Adrenal gland (tissue), 12 donors: ENCODE data around the gene MACF1. TPM values are rescaled to one million over a fixed set of nuclear protein-coding genes. Genes with fewer than 3 reads are reported as not detected.

Source experiments
- DNase-seq, 7 donors: peaks; one replicate each; pipeline ENCODE4 v3.0.0-alpha.2; 2019 to 2020
- H3K27ac ChIP-seq, 5 donors: fragments of 200-600 bp; sonication (generic) in 4 of 5; 1 replicate in 3 of 5; 2 replicates in 2 of 5; pipeline versions ENCODE4 v1.5.1 to v1.8.0; 2016 to 2020; ENCODE audit warnings: mild to moderate bottlenecking in 1 of 5
- H3K27me3 ChIP-seq: fragments of 200-600 bp; 2 replicates; pipeline ENCODE4 v1.8.0; 2021
- H3K36me3 ChIP-seq, 2 donors: fragments of 200-600 bp; replicated peaks in 1 of 2; 1 replicate in 1 of 2; 2 replicates in 1 of 2; pipeline versions ENCODE4 v1.5.1 to v1.8.0; 2018 to 2022
- H3K4me1 ChIP-seq, 2 donors: fragments of 200-600 bp; replicated peaks in 1 of 2; 1 replicate in 1 of 2; 2 replicates in 1 of 2; pipeline versions ENCODE4 v1.5.1 to v1.8.0; 2018 to 2021
- H3K4me3 ChIP-seq, 4 donors: fragments of 200-600 bp; sonication (generic) in 3 of 4; one replicate each; pipeline ENCODE4 v1.5.1; 2016 to 2018
- H3K9me3 ChIP-seq, 3 donors: fragments of 200-600 bp; sonication (generic) in 1 of 3; replicated peaks in 1 of 3; 1 replicate in 2 of 3; 2 replicates in 1 of 3; pipeline versions ENCODE4 v1.5.1 to v1.8.0; 2016 to 2021
- POLR2A ChIP-seq, 2 donors: fragments of 450-650 bp; IDR thresholded peaks; one replicate each; pipeline ENCODE4 v1.6.1; 2017; ENCODE audit warnings: antibody characterized with exemption in 2 of 2, mild to moderate bottlenecking in 2 of 2, moderate library complexity in 1 of 2
- WGBS, 4 donors: extraction: QIAGEN DNeasy Blood & Tissue Kit in 2 of 4; methylation state at CpG; one replicate each; pipeline versions ENCODE4 v1.1.5 to v1.1.7; 2013 to 2017; 5-methylcytosine and 5-hydroxymethylcytosine counted together
- intact Hi-C, 2 donors: fragments of 100-400 bp; cut with DNase I; formaldehyde crosslinking; loops; one replicate each; pipeline versions ENCODE4 v1.14.1 to v1.15.0; 2022 to 2023
- polyA plus RNA-seq, 3 donors: library from polyadenylated mRNA; stranded (reverse); fragments of 200-250 nt in 2 of 3; fragments of 350-450 nt in 1 of 3; fragmentation: Illumina TruSeq in 1 of 3; extraction: RNeasy Lipid Tissue Mini Kit (QIAGEN cat#74804) in 1 of 3; gene quantifications; one replicate each; pipeline ENCODE4 v1.2.3, GENCODE V29; 2013 to 2014
- total RNA-seq, 9 donors: library from RNA; depleted of rRNA in 4 of 9; stranded (reverse); fragments of >200 nt in 4 of 9; fragments of 120-200 nt in 1 of 9; fragmentation: NEBNext Ultra II Directional in 1 of 9; extraction: Animal tissue kit (Norgen Biotek cat#: 25700) in 1 of 9; gene quantifications; one replicate each; pipeline versions ENCODE4 v1.1.0 to v1.2.4, GENCODE V29; 2013 to 2023
- TF ChIP-seq, protein P1 (sequence below), 6 experiments: fragments of 450-650 bp in 4 of 6; fragments of 200-600 bp in 2 of 6; sonication (generic) in 1 of 6; IDR thresholded peaks; 1 replicate in 5 of 6; 2 replicates in 1 of 6; pipeline versions ENCODE4 v1.5.1 to v1.8.0; 2016 to 2021; ENCODE audit warnings: antibody characterized with exemption in 6 of 6, mild to moderate bottlenecking in 2 of 6, moderate library complexity in 1 of 6
- donor health status: healthy with polysubstance abuse.
- donor health status: Bipolar disorder and iron deficiency.
- donor health status: DM: yes; HTN: yes; CAD: no.
- donor health status: DM: no; HTN: no; CAD: no.
- donor health status: DM: no; HTN: no; CAD: no.
- donor health status: DM: yes; HTN: yes; CAD: no.

Gene MACF1
- total and polyA plus RNA-seq, 12 donors, result 85.1 to 334 (median 219) TPM

DNA sequence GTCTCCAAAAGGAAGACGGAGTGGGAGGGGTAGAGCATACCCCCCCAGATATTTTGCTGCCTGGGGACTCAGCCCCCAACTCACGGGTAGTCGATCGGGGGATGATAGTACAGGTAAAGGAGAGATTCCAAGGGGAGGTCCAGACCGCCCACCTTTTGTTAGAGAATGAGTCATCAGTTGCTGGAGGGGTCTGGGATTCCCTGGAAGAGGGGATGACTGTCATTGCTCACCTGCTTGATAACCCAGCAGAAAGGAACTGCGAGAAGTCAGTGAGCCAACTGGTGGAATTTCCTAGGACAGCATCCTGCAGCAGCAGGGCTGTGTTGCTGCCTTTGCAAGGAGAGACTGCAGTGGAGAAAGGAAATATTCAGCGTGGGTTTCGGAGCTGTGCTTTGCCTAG lies 64.4 kb downstream of the MACF1 start:
- intact Hi-C loops, result no loop called here
- DNase-seq, result no peak
- peaks cover 0 to 4% of the 10 kb centered on the region in 2 donors for H3K36me3 ChIP-seq
- TF ChIP-seq POLR2A (IDR thresholded peaks at IDR 0.05), result no peak
- TF ChIP-seq, protein P1, sequence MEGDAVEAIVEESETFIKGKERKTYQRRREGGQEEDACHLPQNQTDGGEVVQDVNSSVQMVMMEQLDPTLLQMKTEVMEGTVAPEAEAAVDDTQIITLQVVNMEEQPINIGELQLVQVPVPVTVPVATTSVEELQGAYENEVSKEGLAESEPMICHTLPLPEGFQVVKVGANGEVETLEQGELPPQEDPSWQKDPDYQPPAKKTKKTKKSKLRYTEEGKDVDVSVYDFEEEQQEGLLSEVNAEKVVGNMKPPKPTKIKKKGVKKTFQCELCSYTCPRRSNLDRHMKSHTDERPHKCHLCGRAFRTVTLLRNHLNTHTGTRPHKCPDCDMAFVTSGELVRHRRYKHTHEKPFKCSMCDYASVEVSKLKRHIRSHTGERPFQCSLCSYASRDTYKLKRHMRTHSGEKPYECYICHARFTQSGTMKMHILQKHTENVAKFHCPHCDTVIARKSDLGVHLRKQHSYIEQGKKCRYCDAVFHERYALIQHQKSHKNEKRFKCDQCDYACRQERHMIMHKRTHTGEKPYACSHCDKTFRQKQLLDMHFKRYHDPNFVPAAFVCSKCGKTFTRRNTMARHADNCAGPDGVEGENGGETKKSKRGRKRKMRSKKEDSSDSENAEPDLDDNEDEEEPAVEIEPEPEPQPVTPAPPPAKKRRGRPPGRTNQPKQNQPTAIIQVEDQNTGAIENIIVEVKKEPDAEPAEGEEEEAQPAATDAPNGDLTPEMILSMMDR (IDR thresholded peaks at IDR 0.05), result no peak
- peaks cover 16 to 59% of the 10 kb centered on the region in 2 donors for H3K4me1 ChIP-seq
- H3K4me3 ChIP-seq, result peak overlapping the region in 1 of 4 donors; percentile 41
- no peaks in the 10 kb centered on the region for H3K9me3 ChIP-seq
- peak overlapping the region in 4 of 5 donors; percentile 71 to 86 (median 83) for H3K27ac ChIP-seq
- H3K27me3 ChIP-seq, result no peaks in the 10 kb centered on the region
- WGBS, 4 donors, result 55 to 70% (median 59%) methylated on average over 8 of the region's 8 CpGs

DNA sequence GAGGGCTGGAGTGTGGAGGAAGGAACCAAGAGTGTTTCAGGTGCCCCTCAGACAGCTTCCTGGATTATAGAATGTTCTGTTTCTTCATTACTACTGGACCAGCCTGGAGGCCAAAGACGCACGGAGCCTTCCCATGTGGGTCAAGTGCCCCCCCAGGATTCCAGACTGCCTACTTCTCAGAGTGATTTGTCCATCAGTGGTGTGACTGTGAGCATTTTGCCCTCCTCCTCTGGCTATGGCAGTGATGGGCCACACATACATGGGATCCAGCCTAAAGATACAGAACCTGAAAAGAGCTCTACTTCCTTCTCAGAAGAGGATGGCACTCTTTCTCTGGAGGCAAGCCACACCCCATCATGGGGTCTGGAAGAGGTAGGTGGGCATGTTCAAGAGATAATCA lies 64.9 kb downstream of the MACF1 start:
- WGBS, 4 donors, result 57 to 81% (median 77%) methylated on average over 2 of the region's 2 CpGs; no CpG with 5 or more reads in 1 of the 4 donors
- H3K9me3 ChIP-seq, result no peaks in the 10 kb centered on the region
- H3K27me3 ChIP-seq, result no peaks in the 10 kb centered on the region
- peak overlapping the region in 3 of 5 donors; percentile 33 to 86 (median 53) for H3K27ac ChIP-seq
- intact Hi-C loops, result no loop called here
- H3K4me1 ChIP-seq, result peaks cover 16 to 59% of the 10 kb centered on the region in 2 donors
- no peak overlapping the region for H3K4me3 ChIP-seq
- peaks cover 0 to 4% of the 10 kb centered on the region in 2 donors for H3K36me3 ChIP-seq
- DNase-seq, result no peak
- no peak for TF ChIP-seq POLR2A (IDR thresholded peaks at IDR 0.05)
- TF ChIP-seq, protein P1 (IDR thresholded peaks at IDR 0.05), result no peak

DNA sequence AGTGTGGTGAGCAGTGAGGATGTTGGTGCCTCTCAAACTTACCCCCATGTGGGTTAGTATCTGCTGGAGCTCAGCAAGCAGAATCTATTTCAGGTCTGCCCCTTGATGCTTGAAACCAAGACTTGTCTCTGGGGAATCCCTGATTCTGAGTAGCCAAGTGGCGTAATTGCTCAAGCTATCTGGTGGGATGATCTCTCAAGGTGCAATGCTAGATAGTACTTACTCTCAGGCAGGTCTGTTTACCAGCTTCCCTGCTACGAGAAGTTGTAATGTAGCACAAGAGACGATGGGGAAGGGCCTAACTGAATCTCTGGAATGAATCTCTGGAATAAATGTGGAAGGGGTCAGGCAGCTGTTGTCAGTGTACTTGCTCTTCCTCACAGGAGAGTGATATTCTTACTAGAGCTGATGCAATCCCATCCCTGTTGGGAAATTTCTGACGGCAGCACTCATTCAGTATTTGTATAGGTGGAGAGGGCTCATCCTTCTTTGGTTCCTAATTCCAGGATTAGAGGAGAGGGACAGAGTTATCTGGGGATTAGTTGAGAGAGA lies 65.4 kb downstream of the MACF1 start:
- 60 to 77% (median 65%) methylated on average over 3 to 4 of the region's 4 CpGs for WGBS, 4 donors
- H3K27me3 ChIP-seq, result no peaks in the 10 kb centered on the region
- H3K36me3 ChIP-seq, result peaks cover 0 to 4% of the 10 kb centered on the region in 2 donors
- H3K9me3 ChIP-seq, result no peaks in the 10 kb centered on the region
- DNase-seq, result peak in 2 of 7 donors; percentile 48 to 59
- peaks cover 16 to 59% of the 10 kb centered on the region in 2 donors for H3K4me1 ChIP-seq
- peak overlapping the region in 2 of 5 donors; percentile 33 to 53 for H3K27ac ChIP-seq
- intact Hi-C loops, result no loop called here
- H3K4me3 ChIP-seq, result no peak overlapping the region
- no peak for TF ChIP-seq POLR2A (IDR thresholded peaks at IDR 0.05)
- TF ChIP-seq, protein P1 (IDR thresholded peaks at IDR 0.05), result no peak

DNA sequence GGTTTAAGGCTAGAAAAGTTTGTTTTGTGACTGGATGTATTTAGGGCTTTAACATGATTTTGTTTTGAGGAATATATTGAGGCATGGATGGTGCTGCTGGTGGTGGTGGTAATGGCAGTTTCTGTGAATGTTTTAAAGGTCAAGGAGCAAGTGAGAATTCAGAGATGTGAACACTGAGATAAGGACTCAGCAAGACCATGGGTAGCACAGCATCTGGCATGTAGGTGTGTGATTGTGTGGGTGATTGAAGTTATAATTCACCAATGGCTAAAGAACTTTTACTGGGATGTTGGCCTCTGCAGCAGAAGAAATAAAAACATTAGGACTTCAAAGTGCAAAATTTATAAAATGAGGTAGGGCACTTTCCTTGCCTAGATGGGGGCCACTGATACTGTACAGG lies 65.9 kb downstream of the MACF1 start:
- Histone ChIP-seq H3K27ac (peak overlapping the region in 1 of 5 donors; percentile 53), H3K4me3 (no peak overlapping the region)

More for the DNA sequence above, 65.9 kb downstream of the MACF1 start:
- Histone ChIP-seq H3K9me3 (no peaks in the 10 kb centered on the region), H3K36me3 (peaks cover 0 to 4% of the 10 kb centered on the region in 2 donors), H3K27me3 (no peaks in the 10 kb centered on the region), H3K4me1 (peaks cover 16 to 59% of the 10 kb centered on the region in 2 donors)
- DNase-seq, result no peak
- TF ChIP-seq, protein P1 (IDR thresholded peaks at IDR 0.05), result no peak
- TF ChIP-seq POLR2A (IDR thresholded peaks at IDR 0.05), result no peak
- intact Hi-C loops, result no loop called here
